Measurements from ENCODE around the gene PPP1R9A.
A peak's percentile ranks its signal among the peaks of the same experiment; 100 is the strongest.

The PPP1R9A gene

GRCh38 chr7:95269640-95270039, 362.2 kb downstream of the PPP1R9A start:
- DNase-seq, result no peak

- no peak for DNase-seq
Measured at GRCh38 chr7:95276114-95276513, 368.7 kb downstream of the PPP1R9A start.

- DNase-seq, result no peak
Measured at GRCh38 chr7:95279417-95279816, 372.0 kb downstream of the PPP1R9A start.

GRCh38 chr7:95286096-95286495, 378.7 kb downstream of the PPP1R9A start:
- DNase-seq, result no peak

- DNase-seq, result no peak
Measured at GRCh38 chr7:95290166-95290830, 382.9 kb downstream of the PPP1R9A start.

- no peak for DNase-seq
Measured at GRCh38 chr7:95295397-95295796, 388.0 kb downstream of the PPP1R9A start.

- no peak for DNase-seq
Measured at GRCh38 chr7:95296456-95296855, 389.1 kb downstream of the PPP1R9A start.

- DNase-seq, result no peak
Measured at GRCh38 chr7:95297041-95297440, 389.6 kb downstream of the PPP1R9A start.

GRCh38 chr7:95298091-95298490, 390.7 kb downstream of the PPP1R9A start:
- no peak for DNase-seq

- DNase-seq, result no peak
Measured at GRCh38 chr7:95303013-95303905, 395.9 kb downstream of the PPP1R9A start.

GRCh38 chr7:95304990-95305389, 397.6 kb downstream of the PPP1R9A start:
- DNase-seq, result no peak

GRCh38 chr7:95309951-95310350, 402.6 kb downstream of the PPP1R9A start:
- no peak for DNase-seq

- DNase-seq, result no peak
Measured at GRCh38 chr7:95311389-95311788, 404.0 kb downstream of the PPP1R9A start.

- no peak for DNase-seq
Measured at GRCh38 chr7:95312561-95312960, 405.2 kb downstream of the PPP1R9A start.

- DNase-seq, result no peak
Measured at GRCh38 chr7:95316588-95316987, 409.2 kb downstream of the PPP1R9A start.

- DNase-seq, result peak; percentile 40
Measured at GRCh38 chr7:95317546-95317945, 410.2 kb downstream of the PPP1R9A start.

- no peak for DNase-seq
Measured at GRCh38 chr7:95317966-95318365, 410.6 kb downstream of the PPP1R9A start.

- DNase-seq, result no peak
Measured at GRCh38 chr7:95318501-95319100, 411.2 kb downstream of the PPP1R9A start.

- DNase-seq, result no peak
Measured at GRCh38 chr7:95319570-95319969, 412.2 kb downstream of the PPP1R9A start.

GRCh38 chr7:95320651-95321050, 413.3 kb downstream of the PPP1R9A start:
- no peak for DNase-seq

- DNase-seq, result no peak
Measured at GRCh38 chr7:95321720-95322119, 414.3 kb downstream of the PPP1R9A start.

GRCh38 chr7:95322396-95322795, 415.0 kb downstream of the PPP1R9A start:
- DNase-seq, result peak; percentile 10

- DNase-seq, result no peak
Measured at GRCh38 chr7:95322854-95323253, 415.5 kb downstream of the PPP1R9A start.

Measured in hematopoietic multipotent progenitor cell treated with erythropoietin and hydrocortisone succinate and interleukin-3 and kit ligand, for 4 days (in vitro differentiated cells).